NCI-H1048 (cell line): ENCODE results near the gene CASP1.
"Not testable (repeated sequence)": the region's sequence is repeated elsewhere in the genome, so short reads cannot be mapped to it uniquely, and the experiment has no call there.

Source experiments
- DNase-seq: peaks from one replicate; lab custom pipeline; 2025; lab: John Stamatoyannopoulos, UW

The CASP1 gene

DNA sequence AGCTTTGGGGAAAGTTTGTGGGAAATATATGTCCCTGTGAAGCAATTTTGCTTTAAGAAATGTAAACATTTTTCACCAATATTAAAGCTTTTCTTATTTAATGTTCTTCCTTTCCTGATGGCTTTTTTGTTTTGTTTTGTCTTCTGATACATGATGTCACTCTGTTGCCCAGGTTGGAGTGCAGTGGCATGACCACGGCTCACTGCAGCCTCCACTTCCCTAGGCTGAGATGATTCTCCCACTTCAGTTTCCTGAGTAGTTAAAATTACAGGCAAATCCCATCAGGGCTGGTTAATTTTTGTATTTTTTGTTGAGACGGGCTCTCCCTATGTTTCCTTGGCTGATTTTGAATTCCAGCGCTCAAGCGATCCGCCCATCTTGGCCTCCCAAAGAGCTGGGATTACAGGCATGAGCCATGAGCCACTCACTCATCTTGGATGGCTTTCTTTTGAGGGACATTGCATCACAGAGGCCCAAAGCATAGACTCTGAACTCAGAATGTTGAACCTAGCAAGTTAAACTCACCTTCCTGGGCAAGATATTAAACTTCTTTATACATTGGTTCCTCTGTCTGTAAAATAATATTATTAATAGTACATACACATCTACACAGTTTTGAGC lies 10.8 kb upstream of the CASP1 start:
- DNase-seq: no peak

DNA sequence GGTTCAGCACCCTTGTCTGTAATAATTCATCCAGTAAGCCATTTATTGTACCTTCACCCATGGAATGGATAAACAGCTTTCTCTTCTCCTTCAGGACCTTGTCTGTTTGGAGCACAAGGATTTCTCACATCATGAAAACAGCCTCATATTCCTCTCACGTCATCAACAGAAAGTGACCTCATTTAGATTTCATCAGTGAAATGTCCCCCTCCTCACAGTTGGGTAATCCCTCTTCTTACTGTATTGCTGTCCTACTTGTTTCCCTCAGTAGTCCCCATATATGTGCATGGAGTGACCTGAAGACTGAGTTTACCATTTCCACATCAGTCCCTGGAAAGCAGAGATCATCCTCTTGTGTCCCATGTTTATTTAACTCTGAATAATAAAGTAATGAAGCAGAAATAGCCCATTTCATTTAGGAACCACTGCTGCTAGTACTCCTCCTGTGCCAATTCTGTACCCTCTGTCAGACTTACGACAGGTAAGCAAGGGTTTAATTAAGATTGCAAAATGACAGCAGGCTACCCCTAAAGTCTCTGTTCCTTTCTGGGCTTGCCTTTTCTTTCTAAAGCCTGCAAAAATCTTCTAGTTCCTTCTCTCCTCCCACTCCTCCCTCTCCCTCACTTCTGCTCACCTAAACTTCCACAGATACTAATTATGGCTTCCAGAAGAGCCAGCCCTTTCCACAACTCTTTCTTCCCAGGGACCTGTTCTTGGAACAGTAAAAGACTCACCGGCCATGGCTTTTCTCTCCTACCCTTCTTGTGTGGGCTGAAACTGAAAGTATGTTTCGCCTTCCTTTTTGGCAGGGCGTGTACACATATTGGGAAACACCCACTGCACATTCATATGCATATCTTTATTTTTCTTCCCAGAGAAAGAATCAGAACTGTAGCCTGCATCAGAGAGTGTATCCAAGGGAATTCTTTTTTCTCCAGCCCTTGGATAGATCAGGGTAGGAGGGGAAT lies 9.9 kb upstream of the CASP1 start, which contains the start of gene CARD16:
Gene CARD16, minus strand, starts transcription at position 779 of the 968 bp plus-strand sequence. Its CDS starts 38 bp downstream, at position 741.
- DNase-seq: not testable (repeated sequence)

DNA sequence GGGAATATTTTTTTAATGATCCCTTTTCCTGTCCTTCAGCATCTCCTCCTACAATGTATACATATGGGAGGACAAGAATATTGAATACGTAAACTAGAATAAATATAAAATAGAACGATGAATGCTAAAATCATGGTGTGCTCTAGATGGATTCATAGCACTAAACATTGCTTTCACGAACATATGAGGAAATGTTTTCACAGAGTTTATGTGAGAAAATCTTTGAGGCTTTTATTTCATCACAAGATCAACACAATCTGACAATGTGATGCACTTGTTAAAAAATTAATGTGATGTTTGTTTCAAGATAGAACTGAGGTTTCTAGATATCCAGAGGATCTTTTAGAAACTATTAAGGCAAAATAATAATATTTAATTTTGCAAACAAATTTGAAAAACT lies 7.2 kb upstream of the CASP1 start:
- no peak for DNase-seq

DNA sequence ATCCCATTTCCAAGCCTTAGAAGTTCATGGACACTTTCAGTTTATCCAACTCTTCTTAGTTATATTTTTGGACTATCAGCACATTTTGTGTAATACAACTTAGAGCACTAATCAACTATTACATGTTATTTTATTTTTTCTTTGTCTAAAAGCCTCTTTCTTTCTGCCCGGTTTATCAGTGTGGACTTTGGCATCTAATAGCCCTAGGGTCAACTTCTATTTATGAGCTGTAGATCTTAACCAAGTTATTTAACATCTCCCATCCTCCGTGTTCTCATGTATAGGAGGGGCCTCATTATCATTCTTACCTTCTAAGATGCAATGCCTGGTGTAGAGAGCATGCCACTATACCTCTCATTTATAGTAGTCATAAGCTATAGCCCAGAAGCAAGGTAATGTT lies 5.8 kb upstream of the CASP1 start:
- no peak for DNase-seq

DNA sequence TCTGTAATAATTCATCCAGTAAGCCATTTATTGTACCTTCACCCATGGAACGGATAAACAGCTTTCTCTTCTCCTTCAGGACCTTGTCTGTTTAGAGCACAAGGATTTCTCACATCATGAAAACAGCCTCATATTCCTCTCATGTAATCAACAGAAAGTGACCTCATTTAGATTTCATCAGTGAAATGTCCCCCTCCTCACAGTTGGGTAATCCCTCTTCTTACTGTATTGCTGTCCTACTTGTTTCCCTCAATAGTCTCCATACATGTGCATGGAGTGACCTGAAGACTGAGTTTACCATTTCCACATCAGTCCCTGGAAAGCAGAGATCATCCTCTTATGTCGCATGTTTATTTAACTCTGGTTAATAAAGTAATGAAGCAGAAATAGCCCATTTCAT lies 556 bp downstream of the CASP1 start:
- not testable (repeated sequence) for DNase-seq

DNA sequence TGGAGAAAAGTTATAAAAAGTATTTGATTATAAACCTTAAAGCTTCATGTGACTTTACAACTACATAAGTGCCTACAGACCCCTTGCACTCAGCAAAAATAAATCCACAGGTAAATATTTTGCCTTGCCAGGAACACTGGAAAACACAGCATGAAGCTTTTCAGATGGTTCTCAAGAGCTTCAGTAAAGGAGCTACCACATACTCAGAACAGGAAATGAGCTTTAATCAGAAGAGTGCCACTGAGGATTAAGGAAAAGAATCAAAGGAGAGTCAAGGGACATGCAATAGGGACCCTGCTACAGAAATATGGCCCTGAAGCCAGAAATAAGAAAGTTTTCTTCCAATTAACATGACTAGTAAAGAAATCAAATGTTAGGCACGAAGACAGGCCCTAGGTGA lies 1.2 kb downstream of the CASP1 start:
- DNase-seq: no peak

DNA sequence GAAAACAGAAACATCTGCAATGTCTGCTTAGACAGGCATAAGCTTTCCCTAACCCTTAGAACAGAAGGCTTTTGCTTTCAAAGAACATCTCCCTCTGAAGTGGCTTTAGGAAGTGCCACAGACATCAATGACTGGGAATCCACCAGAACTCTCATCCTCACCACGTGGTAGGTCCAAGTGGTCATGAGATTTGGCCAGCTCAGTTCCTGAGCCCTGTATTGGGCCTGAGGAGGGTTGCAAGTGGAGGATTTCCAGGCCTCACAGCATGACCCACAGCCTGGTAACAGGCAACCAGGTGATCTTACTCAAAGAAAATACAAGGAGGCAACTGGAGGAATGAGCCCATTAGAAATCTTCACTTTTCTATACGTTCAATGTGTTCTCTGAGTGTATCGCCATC lies 1.6 kb downstream of the CASP1 start:
- DNase-seq: no peak

DNA sequence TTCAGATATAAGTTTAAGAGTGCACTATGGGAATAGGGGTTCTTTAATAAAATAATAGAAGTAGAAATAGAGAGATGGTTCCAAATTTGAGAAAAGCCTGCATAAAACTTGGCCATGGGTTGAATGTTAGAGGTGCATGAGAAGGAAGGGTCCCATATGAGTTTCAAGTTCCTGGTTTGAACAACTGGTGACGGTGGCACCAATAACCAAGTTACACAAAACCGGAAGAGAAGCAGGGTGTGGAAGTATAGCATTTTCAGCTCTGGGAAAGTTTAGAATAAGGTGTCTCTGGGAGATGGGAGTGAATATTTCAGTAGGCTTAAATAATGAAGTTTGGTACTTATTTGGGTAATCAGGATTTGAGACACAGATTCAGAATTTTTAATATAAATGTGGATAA lies 2.4 kb downstream of the CASP1 start:
- no peak for DNase-seq

DNA sequence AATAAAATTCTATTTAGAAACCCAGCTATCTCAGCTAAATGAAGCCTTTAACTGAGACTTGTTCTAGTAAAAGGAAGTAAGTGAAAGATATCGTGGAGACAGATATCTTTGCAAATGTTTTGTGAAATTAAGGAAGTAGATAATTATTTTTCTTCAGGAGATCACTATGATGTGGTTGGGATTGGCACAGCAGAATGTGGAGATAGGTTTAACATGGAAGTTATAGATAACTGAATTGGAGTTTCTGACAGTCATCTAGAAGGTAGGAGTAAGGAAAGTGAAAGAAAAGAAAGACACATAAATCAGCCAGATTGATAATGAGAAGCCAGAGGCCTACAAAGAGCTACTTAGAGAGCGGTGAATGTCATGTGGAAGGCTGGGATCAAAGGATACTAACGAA lies 7.3 kb downstream of the CASP1 start:
- no peak for DNase-seq

DNA sequence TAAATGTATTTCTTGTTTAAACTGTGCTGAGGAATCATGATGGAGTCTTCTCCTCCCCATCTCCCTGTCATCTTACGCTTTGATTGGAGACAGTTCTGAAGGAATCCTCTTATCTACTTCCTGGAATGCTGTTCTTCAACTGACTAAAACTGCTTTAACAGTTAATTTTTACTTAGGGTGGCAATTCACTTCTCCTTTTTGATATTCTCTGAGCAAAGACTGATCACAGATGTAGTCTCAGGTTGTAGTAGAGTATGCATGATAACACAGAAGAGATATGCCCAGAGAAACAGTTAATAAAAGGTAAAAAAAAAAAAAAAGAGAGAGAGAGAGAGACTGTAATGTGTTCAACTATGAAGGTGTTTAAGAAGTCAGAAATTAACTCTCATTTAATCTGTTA lies 10.6 kb downstream of the CASP1 start:
- DNase-seq: no peak

DNA sequence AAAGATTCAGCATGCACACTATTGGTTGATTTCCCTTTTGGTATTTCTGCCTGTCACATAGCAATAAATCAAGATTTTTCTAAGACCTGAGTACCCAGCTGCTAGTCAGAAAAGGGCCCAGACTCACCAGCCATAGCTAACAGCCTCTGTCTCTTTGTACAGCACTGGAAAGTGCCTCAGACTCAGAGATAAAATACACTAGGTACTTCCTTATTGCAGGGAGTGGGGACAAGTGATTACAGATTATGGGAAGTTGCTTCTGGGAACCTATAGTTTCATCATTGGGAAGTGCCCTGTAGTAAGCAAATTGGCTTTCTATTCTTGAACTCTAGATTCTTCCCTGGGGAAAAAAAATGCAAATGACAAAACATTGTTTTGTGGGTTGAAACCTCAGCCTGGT lies 11.9 kb downstream of the CASP1 start, which contains the start of gene CASP5:
Gene CASP5, minus strand, starts transcription at position 166 of the 400 bp plus-strand sequence. Its CDS starts 32 bp downstream, at position 134.
- no peak for DNase-seq

DNA sequence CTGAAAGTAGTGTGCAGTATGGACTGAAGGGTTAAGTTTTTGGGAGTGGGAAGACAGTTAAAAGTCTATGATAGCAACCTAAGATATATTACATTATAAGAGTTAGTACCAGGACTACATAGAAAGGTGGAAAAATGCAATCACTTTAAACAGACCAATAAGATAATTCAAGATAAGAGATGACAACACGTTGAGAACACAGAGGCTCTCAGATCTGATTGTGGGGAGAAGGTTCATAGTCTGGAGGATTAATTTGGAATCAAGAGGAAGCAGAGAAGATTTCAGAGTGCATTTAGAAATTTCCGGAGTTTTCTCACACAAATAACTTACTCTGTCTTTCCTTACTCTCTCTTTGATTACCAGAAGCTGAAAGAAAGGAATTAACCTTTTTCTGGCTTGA lies 12.4 kb downstream of the CASP1 start:
- DNase-seq: no peak

DNA sequence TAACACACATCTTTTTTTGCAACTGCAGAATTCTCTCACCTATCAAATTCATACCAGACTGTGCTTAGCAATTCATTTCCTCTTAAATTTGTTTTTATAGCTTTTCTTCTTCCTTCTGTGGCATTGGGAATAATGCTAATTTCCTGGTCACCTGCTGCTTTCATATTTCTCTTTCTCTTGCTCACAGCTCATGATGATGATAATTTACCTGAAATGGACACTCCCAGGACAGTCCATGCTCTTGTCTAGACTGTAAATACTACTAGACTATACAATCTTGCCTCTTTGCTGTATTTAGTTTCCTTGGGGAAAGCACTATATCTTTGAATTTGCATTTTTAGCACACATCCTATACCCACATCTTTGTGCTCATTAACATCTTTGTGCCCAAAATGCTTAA lies 27.5 kb downstream of the CASP1 start:
- DNase-seq: no peak

DNA sequence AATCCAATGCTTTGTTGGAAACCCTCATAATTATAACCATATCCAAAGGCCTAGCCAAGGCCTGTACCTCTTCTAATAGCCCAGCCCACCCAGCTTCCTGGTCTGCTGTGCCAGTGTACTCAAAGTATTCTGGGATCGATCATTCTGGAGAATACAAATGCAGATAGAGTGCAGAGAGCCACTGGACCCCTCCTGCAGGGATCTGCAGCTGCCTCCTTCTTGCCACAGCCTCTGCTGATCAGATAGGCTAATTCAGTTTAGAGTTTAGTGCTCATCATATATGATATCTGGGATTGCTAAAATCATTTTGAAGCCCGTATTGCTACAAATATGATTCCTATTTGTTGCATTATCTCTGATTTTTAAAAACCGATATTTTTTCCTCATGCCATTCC lies 29.5 kb downstream of the CASP1 start:
- no peak for DNase-seq

DNA sequence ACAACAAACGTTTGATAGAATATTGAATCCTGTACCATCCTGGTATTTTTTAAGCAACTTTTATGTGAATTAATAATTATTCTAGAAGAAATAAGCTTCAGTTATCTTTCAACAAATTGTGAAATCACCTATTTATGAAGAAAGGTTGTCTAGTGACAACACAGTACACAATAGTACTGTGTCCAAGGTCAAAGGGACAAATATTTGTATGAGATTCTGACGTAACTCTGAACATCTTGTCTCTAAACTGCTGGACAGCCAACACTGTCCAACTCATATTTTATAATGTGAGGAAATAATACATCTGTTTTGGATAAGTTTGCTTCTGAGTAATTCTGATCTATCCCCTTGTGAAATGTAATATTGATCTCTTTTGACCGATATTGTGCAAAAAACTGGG lies 30.9 kb downstream of the CASP1 start:
- DNase-seq: no peak

DNA sequence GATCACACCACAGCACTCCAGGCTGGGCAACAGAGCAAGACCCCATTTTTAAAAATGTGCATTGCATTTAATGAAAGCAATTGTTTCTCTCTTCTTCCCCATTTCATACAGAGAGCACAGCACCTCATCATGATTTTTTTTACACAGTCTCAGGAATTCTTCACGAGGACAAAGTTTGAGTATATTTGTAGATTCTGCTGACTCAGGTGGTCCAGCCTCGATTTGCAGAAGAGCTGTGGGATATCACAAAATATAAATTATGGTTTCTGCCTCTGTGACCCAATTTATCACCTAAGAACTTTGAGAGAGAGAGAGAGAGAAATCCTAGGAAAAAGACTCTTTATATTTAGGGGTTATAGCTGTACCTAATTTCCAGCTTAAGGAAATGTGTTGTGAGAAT lies 31.8 kb downstream of the CASP1 start:
- no peak for DNase-seq

DNA sequence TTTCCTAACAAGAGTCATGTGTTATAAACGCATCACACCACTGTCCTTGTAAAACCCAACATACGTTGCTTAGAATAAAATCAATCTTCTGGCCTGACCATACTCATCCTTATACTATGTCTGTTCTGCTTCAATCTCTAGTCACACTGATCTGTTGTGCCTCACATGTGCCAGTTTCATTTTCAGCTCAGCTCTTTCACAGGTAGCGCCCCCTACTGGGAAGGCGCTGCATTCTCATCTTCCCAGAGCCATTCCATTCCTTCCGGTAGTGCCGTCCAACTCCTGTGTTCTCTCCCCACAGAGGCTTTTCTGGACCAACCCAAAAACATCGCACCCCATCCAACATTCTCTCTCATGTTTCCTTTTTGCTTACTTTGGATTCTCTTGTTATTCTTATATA lies 34.1 kb downstream of the CASP1 start:
- DNase-seq: no peak

DNA sequence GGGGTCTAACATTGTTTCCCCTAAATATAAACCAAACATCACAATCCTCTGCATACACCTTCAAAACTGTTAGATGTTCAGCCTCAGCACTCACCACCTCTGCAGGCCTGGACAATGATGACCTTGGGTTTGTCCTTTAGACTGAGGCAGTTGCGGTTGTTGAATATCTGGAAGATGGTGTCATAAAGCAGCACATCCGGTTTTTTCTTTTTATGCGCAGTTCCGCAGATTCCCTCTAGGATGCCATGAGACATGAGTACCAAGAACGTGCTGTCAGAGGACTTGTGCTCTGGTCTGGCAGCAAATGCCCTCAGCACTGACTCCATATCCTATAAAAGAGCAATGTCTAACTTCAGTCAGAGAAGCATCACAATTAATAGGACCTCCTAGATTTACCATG lies 34.8 kb downstream of the CASP1 start:
- DNase-seq: no peak

DNA sequence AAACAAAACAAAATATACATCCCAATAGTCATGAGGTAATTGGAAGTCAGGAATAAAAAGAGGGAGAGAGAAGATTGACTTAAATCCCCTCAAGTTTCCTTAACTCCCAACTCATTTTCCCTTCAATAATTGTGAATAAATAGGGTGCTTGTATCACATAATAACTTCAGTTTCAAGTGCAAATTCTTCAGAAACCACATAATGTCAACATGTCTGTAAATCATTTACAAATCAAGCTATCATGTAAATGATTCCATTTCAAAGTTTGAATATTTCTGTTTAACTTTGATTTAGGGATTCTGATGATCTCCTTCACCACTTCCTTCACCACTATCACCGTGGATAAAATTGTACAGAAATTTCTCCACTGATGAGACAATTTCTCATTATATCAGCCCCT lies 35.2 kb downstream of the CASP1 start:
- no peak for DNase-seq

DNA sequence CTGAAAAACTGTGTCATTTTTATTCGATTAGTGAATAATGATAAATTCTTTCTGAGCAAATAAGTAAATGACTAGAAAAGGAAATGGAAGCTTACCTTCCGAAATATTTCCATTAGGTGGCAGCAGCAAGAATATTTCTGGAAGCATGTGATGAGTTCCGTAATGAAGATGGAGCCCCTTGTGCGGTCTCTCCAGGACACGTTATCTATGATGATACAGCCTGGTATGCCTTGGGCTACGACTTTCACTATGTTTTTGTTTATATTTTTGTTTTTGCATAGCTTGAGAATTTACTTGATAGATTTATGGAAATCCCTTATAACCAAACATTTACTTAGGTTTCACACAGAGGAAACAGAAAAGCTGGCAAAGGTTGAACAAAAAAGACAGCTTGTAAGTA lies 37.7 kb downstream of the CASP1 start:
- DNase-seq: no peak

DNA sequence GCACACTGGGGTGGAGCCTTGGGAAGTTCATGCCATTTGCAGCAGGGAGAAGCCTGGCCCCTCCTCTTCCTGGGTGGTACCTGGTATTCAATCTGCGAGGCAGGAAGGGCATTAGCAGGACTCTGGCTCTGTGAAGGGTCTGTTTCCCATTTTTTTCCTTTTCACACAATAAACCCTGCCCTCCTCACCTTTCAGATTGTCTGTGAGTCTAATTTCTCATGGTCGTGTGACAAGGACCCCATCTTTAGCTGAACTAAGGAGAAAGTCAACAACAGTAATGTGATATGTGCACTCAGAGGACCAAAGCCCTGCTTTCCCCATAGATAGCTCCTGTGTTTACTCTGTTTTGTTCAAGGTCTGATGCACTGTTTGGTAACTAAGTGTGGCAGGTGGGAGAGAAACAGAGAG lies 39.9 kb downstream of the CASP1 start:
- DNase-seq: no peak

DNA sequence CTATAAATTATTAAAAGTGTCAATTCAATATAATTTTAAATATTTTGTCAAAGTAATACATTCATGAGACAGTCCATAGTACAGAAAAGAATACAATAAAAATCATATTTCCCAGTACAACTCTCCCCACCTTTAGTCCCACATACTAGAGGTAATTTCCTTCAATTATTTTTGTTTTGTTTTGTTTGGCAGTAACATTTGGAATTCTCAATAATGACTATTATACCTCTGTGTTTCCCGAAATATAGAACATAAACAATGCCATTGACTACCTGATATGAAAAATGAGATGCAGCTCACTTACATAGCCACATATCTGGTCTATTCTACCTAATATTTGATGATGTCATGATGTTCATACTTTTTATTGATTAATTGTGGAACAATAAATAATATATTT lies 42.2 kb downstream of the CASP1 start:
- DNase-seq: no peak

DNA sequence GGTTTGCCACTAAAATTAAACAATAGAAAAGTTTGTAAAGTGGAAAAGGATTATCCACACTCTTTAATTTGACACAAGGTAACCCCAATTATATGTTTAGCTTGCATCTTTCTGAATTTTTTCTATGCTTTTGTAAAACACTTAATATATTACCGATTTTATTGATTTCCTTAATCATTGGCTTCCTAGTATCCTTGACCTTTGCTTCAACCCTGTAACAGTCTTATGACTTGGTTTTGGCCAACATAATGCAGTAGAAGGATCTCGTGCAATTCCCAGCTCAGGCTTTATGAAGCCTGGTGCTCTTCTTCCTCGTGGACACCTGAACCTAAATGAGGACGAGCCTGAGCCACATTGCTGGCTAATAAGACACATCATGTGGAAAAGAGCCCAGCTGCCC lies 43.0 kb downstream of the CASP1 start:
- no peak for DNase-seq
